B cell (primary cell): Measurements from ENCODE around the gene NGEF.

Experiments used
- EZH2 ChIP-seq: IDR thresholded peaks from 2 replicates; pipeline ENCODE4 v1.6.1; 2012; ENCODE audit warnings: borderline replicate concordance, low read depth, mild to moderate bottlenecking, moderate library complexity, low read length; ENCODE audit not compliant: insufficient read depth, poor library complexity, severe bottlenecking
- TF ChIP-seq, protein P1 (sequence below): fragments of 200-600 bp; IDR thresholded peaks from one replicate; pipeline ENCODE4 v1.8.0; 2022; ENCODE audit warnings: antibody characterized with exemption, mild to moderate bottlenecking

DNA sequence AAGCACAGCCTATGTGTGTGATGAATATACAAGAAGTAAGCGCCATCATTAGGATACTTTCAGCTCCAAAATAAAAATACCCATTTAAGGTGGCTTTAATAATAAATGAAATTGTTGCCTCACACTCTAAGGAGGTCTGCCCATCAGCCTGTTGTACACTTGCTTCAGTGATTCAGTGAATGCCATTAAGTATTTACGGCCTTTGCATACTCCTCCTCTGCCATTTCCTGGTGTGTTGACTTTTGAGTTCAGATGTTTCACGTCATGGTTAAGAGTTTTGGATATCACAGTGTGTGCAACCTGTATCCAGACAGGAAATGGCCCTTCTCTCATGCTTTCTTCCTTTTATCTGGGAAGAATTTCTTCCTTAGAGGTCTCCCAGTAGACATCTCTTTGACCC, 181.6 kb downstream of the NGEF start:
- TF ChIP-seq, protein P1, sequence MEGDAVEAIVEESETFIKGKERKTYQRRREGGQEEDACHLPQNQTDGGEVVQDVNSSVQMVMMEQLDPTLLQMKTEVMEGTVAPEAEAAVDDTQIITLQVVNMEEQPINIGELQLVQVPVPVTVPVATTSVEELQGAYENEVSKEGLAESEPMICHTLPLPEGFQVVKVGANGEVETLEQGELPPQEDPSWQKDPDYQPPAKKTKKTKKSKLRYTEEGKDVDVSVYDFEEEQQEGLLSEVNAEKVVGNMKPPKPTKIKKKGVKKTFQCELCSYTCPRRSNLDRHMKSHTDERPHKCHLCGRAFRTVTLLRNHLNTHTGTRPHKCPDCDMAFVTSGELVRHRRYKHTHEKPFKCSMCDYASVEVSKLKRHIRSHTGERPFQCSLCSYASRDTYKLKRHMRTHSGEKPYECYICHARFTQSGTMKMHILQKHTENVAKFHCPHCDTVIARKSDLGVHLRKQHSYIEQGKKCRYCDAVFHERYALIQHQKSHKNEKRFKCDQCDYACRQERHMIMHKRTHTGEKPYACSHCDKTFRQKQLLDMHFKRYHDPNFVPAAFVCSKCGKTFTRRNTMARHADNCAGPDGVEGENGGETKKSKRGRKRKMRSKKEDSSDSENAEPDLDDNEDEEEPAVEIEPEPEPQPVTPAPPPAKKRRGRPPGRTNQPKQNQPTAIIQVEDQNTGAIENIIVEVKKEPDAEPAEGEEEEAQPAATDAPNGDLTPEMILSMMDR, result no peak
- no peak for TF ChIP-seq EZH2
